Stimulated activated effector memory CD8-positive, alpha-beta T cell treated with anti-CD3 and anti-CD28 coated beads, Interleukin-12 subunit alpha, Interleukin-12 subunit beta, amount 100 ng/mL, for 72 hours (primary cell): Measurements from ENCODE around the gene KANK3.
"Not testable (repeated sequence)": the region's sequence is repeated elsewhere in the genome, so short reads cannot be mapped to it uniquely, and the experiment has no call there.

Experiments used
- ATAC-seq: fragments of 150-1000 bp; cut with Tn5 transposase; 2 replicates; pipeline ENCODE4 v1.10.0; 2021
- DNase-seq, 2 donors: peaks; one replicate each; pipeline ENCODE4 v3.0.0; 2021 to 2022; ENCODE audit warnings: low spot score in 2 of 2
- H3K27ac Mint-ChIP-seq: one replicate; pipeline ENCODE4 v1.8.0; 2022; ENCODE audit warnings: mild to moderate bottlenecking, mixed read lengths
- H3K36me3 Mint-ChIP-seq: one replicate; pipeline ENCODE4 v1.8.0; 2022; ENCODE audit warnings: mild to moderate bottlenecking, mixed read lengths
- H3K4me1 Mint-ChIP-seq: one replicate; pipeline ENCODE4 v1.8.0; 2022; ENCODE audit warnings: mixed read lengths
- H3K4me3 Mint-ChIP-seq: one replicate; pipeline ENCODE4 v1.8.0; 2022; ENCODE audit warnings: mild to moderate bottlenecking, mixed read lengths
- H3K9me3 Mint-ChIP-seq: one replicate; pipeline ENCODE4 v1.8.0; 2022; ENCODE audit warnings: mixed read lengths

Gene KANK3

DNA sequence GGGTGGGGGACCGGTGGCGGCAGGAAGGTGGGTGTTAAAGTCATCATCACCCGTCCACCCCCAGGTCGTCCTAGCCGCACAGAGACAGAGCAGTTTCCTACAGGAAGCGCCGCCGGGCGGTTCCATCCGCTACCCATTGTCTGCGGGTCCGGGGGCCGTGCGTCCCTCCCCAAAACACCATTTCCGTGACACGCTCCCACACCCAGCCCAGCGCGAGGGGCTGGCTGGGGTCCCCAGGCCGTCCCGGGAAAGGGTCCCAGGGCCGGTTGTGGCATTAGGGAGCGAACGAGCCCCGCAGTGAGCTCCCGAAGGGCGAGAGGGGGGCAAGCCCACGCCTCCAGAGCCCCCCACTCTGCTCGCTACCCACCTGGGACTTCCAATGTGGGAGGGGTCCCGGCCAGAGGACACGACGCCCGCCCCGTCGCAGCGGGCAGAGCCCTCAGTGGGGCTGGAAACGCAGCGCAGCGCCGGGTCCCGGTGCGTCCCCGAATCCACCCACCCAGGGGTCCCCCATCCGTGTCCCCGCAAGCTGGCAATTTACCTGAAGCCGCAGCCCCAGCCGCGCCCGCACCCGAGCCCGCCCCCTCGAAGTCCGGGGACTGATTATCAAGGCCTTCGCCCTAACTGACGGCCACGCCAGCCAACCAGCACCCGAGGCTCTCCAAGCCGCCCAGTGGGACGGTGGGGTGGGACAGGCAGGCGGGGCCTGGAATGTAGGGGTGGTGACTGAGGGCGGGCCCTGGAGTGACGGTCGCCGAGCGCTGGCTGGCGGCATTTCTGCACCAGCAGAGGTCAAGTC lies at the start of gene KANK3:
KANK3 (minus strand) TSS at position 579 of the 799 bp plus-strand sequence. CDS start 5,434 bp downstream, outside the sequence.
- ATAC-seq: peak; percentile 100

DNA sequence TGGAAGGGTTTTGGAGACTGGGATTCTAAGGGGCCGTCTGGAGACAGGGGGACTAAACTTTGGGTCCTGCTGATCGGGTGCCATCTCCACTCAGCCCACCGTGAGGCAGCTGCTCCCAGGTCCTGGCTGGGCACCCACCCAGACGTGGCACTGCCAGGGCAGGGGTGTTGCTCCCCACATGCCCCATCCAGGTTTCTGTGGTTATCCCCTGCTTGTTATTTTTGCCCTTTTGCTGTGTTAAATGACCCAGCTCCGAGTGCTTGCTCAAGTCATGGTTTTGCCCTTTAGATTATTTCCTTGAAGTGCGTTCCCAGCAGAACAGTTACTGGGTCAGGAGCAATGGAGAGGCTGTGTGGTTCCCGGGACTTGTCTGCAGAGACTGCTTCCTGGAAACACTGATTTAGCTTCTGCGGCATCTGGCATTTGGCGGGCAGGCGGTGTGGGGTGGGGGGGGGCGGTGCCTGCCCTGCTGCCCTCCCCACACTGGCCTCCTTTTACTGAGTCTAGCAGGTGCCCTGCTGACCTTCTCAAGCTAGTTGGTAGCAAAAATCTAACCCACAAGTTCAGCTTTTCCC lies 49.0 kb upstream of the KANK3 start:
- no peak for DNase-seq
- Mint-ChIP-seq H3K27ac (peak overlapping the region; percentile 29), H3K9me3 (no peaks in the 10 kb centered on the region), H3K36me3 (peaks cover 27% of the 10 kb centered on the region), H3K4me3 (peak overlapping the region; percentile 86), H3K4me1 (peaks cover 52% of the 10 kb centered on the region)
- ATAC-seq: no peak

More for the DNA sequence above, at the start of gene KANK3:
- H3K27ac Mint-ChIP-seq: no peak within 1 kb of the TSS
- DNase-seq: peak; percentile 84 to 94
- H3K4me1 Mint-ChIP-seq: peaks cover 17% of the 10 kb centered on the region
- H3K9me3 Mint-ChIP-seq: no peaks in the 10 kb centered on the region
- H3K4me3 Mint-ChIP-seq: peak within 1 kb of the TSS; percentile 75
- H3K36me3 Mint-ChIP-seq: no peaks in the 10 kb centered on the region

DNA sequence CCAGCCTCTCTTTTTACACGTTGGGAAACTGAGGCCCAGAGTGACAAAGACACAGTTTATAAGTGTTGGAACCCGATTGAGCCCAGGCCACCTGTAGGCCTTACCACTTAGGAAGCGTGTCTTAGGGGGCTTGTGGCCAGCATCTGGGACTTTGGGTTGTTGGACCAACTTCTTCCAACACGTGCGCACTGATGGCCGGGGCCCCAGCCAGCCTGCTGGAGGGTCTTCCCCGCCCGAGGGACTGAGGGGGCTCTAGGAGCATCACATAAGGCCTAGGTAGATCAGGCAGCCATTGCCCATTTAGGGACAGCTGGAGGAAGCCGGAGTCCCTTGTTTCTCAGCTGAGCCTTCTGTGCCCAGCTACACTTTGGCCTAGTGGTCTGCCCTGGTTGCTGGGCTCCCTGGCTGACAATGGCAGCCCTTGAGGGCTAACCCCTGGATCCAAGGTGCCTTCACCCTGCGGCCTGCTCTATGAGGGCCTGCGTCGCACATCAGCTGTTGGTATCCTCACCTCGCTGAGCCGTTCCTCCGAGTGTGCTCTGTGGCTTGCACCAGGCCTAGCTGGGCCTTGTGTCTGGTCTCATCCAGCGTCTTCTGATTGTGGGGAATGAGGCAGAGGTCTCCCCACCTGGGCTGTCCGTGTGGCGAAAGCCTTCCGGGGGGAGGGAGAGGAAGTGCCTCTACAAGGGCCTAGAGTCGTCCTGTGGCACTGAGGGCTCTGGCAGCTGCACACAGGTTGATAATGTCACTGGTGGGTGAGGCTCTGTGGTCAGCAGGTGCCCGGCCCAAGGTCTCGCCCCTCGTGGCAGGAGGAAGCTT lies 48.3 kb upstream of the KANK3 start:
- H3K27ac Mint-ChIP-seq: peak overlapping the region; percentile 93
- no peak for ATAC-seq
- no peaks in the 10 kb centered on the region for H3K9me3 Mint-ChIP-seq
- H3K36me3 Mint-ChIP-seq: peaks cover 22% of the 10 kb centered on the region
- H3K4me1 Mint-ChIP-seq: peaks cover 45% of the 10 kb centered on the region
- H3K4me3 Mint-ChIP-seq: peak overlapping the region; percentile 86
- no peak for DNase-seq

DNA sequence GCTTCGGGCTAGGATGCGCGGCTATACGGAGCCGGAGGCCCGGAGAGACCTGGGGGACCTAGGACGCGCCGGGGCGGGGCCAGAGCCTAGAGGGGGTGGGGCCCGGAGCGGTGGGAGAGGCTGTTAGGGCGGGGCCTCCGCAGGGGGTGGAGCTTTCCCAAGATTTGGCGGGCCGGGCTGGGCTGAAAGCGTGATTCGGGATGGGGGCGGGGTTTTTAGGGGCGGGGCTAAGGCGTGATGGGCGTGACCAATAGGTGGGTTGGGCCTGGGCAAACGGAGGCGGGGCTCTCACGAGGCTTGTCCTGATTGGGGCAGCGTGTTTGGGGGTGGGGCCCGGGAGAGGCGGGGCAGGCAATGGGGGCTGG lies 47.5 kb upstream of the KANK3 start:
- Mint-ChIP-seq H3K4me1 (peaks cover 37% of the 10 kb centered on the region), H3K4me3 (peak overlapping the region; percentile 86), H3K9me3 (no peaks in the 10 kb centered on the region), H3K36me3 (peaks cover 20% of the 10 kb centered on the region), H3K27ac (peak overlapping the region; percentile 93)
- ATAC-seq (peak; percentile 68), DNase-seq (peak; percentile 90 to 97)

DNA sequence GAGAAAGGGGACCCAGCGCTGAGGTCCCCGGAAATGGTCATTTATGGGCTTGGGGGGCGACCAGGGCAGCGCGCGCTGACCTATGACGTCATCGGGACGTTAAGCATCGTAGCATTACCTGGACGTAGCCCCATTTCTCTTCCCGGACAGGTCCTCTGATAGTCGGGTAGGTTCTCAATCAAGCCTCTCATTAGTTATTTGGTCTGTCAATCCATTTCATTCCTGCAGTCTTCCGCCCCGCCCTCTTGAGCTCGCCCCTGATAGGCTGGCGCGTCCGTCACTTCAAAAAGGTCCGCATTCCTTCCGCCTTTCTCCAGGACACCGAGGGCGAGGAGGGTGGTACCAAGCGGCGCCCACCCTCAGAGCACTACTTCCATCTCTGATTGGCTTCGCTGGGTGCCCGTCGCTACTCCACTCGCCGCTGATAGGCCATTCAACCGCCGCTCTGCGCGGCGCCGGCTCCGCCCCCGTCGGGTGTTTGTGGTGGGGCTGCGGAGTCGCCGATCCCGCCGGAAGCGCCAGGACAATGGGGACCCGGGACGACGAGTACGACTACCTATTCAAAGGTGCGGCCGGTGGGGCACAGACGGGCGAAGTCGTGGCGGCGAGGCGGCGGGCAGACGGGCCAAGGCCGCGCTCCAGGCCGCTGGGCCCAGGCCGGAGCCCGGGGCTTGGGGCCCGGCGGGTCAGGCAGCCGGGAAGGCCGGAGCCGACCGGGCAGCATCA lies 47.0 kb upstream of the KANK3 start, which contains the start of gene RAB11B:
RAB11B (plus strand) TSS at position 470 of the 726 bp plus-strand sequence; CDS start at position 527, 57 bp downstream.
- peak within 1 kb of the TSS; percentile 86 for H3K4me3 Mint-ChIP-seq
- peak; percentile 94 to 99 for DNase-seq
- H3K36me3 Mint-ChIP-seq: peaks cover 16% of the 10 kb centered on the region
- H3K27ac Mint-ChIP-seq: peak within 1 kb of the TSS; percentile 93
- peak; percentile 95 for ATAC-seq
- H3K4me1 Mint-ChIP-seq: peaks cover 32% of the 10 kb centered on the region
- H3K9me3 Mint-ChIP-seq: no peaks in the 10 kb centered on the region

DNA sequence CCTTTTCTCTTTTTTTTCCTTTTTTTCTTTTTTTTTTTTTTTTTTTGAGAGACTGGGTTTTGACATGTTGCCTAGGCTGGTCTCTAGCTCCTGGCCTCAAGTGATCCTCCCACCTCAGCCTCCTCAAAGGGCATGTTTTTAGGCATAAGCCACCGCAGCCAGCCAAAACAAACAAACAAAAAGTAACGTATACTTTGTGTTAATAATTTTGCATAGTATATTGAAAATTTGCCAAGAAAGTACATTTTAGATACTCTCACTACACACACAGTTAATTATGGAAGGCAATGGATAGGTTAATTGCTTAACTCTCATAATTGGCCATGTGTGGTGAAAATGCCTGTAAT lies 45.5 kb upstream of the KANK3 start:
- no peak for ATAC-seq
- no peaks in the 10 kb centered on the region for H3K9me3 Mint-ChIP-seq
- DNase-seq: no peak
- no peak overlapping the region for H3K27ac Mint-ChIP-seq
- H3K36me3 Mint-ChIP-seq: peaks cover 10% of the 10 kb centered on the region
- no peak overlapping the region for H3K4me3 Mint-ChIP-seq
- peaks cover 31% of the 10 kb centered on the region for H3K4me1 Mint-ChIP-seq

DNA sequence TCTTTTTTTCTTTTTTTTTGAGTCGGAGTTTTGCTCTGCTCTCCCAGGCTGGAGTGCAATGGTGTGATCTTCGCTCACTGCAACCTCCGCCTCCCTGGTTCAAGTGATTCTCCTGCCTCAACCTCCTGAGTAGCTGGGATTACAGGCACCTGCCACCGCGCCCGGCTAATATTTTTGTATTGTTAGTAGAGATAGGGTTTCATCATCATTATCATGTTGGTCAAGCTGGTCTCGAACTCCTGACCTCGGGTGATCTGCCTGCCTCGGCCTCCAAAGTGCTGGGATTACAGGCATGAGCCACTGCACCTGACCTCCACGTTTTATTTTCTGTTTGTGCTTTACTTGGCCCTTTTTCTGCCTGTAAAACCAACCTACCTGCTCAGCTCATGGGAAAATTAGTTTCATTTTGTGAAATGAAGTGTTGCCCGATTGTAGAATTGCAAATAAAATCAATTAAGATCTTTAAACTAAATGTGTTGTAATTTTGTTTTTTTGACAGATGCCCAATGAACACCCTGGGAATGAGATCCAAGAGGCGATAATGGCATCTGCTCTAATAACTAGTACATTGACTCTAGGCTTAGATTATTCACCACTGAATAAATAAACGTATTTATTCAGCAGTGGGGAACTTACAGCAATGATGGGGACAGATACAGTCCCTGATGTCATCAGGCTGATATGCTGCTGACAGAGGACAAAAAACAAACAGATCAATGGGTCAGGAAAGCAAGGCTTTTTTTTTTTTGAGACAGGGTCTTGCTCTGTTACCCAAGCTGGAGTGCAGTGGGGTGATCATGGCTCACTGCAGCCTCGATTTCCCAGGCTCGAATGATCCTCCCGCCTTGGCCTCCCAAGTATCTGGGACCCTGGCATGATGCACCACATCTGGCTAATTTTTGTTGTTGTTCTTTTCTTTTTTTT lies 44.9 kb upstream of the KANK3 start:
- DNase-seq (no peak), ATAC-seq (no peak)
- Mint-ChIP-seq H3K36me3 (peaks cover 10% of the 10 kb centered on the region), H3K4me1 (peaks cover 25% of the 10 kb centered on the region), H3K27ac (no peak overlapping the region), H3K9me3 (no peaks in the 10 kb centered on the region), H3K4me3 (no peak overlapping the region)

DNA sequence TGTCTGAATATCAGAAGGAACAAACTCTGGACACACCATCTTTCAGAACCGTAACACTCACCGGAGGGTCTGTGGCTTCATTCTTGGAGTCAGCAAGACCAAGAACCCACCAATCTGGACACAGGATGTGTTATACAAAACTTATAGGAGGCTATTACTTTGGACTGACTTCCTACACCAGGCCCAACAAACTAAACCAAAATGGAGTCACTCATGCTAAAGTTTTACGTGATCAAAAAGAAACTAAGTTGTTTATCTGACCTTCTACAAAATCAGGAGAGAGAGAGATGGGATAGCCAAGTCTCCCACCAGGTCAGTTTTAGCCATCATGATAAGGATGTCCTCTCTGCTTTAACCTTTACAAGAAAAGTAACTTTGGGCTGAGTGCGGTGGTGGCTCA lies 43.9 kb upstream of the KANK3 start:
- ATAC-seq (no peak), DNase-seq (no peak)
- no peaks in the 10 kb centered on the region for H3K9me3 Mint-ChIP-seq
- peaks cover 10% of the 10 kb centered on the region for H3K36me3 Mint-ChIP-seq
- peaks cover 20% of the 10 kb centered on the region for H3K4me1 Mint-ChIP-seq
- H3K27ac Mint-ChIP-seq: no peak overlapping the region
- H3K4me3 Mint-ChIP-seq: no peak overlapping the region

DNA sequence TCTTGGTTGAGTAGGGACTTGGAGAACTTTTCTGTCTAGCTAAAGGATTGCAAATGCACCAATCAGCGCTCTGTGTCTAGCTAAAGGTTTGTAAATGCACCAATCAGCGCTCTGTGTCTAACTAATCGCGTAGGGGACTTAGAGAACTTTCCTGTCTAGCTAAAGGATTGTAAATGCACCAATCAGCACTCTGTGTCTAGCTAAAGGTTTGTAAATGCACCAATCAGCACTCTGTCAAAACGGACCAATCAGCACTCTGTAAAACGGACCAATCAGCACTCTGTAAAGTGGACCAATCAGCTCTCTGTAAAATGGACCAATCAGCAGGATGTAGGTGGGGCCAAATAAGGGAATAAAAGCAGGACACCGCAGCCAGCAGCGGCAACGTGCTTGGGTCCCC lies 43.4 kb upstream of the KANK3 start:
- not testable (repeated sequence) for H3K4me3 Mint-ChIP-seq, DNase-seq, H3K27ac Mint-ChIP-seq, H3K9me3 Mint-ChIP-seq, ATAC-seq
- H3K4me1 Mint-ChIP-seq: peaks cover 15% of the 10 kb centered on the region
- H3K36me3 Mint-ChIP-seq: peaks cover 10% of the 10 kb centered on the region

DNA sequence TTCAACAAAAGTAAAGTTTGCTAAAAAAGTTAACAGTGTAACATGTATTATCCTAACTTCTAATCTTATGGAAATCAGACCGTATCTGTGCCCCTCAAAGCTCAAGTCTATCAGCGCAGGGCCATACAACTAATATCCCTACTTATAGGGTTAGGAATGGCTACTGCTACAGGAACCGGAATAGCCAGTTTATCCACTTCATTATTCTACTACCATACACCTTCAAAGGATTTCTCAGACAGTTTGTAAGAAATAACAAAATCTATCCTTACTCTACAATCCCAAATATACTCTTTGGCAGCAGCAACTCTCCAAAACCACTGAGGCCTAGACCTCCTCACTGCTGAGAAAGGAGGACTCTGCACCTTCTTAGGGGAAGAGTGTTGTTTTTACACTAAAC lies 42.5 kb upstream of the KANK3 start:
- not testable (repeated sequence) for H3K27ac Mint-ChIP-seq, DNase-seq, H3K4me3 Mint-ChIP-seq, H3K4me1 Mint-ChIP-seq, H3K9me3 Mint-ChIP-seq, ATAC-seq
- peaks cover 10% of the 10 kb centered on the region for H3K36me3 Mint-ChIP-seq

DNA sequence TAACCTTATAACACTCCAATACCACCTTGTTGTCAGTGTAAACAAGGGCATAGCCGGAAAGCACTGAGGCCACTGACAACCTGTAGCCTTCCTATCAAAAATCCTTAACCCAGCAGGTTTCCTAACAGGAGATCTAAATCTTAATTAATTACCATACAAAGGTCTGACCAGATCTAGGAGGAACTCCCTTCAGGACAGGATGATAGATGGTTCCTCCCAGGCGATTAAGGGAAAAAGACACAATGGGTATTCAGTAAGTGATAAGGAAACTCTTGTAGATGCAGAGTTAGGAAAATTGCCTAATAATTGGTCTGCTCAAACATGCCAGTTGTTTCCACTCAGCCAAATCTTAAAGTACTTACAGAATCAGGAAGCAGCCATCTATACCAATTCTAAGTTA lies 42.0 kb upstream of the KANK3 start:
- not testable (repeated sequence) for ATAC-seq, DNase-seq, H3K36me3 Mint-ChIP-seq, H3K4me3 Mint-ChIP-seq, H3K9me3 Mint-ChIP-seq, H3K4me1 Mint-ChIP-seq
- peak overlapping the region; percentile 30 for H3K27ac Mint-ChIP-seq

DNA sequence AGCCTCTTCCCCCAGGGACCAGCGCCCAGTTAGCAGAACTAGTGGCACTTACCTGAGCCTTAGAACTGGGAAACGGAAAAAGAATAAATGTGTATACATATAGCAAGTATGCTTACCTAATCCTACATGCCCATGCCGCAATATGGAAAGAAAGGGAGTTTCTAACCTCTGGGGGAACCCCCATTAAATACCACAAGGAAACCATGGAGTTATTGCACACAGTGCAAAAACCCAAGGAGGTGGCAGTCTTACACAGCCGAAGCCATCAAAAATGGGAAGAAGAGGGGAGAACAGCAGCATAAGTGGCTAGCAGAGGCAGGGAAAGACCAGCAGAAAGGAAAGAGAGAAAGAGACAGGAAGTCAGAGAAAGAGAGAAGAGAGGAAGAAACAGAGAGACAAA lies 41.5 kb upstream of the KANK3 start:
- not testable (repeated sequence) for ATAC-seq, H3K4me3 Mint-ChIP-seq, H3K36me3 Mint-ChIP-seq, H3K9me3 Mint-ChIP-seq, H3K4me1 Mint-ChIP-seq, DNase-seq
- H3K27ac Mint-ChIP-seq: peak overlapping the region; percentile 30

DNA sequence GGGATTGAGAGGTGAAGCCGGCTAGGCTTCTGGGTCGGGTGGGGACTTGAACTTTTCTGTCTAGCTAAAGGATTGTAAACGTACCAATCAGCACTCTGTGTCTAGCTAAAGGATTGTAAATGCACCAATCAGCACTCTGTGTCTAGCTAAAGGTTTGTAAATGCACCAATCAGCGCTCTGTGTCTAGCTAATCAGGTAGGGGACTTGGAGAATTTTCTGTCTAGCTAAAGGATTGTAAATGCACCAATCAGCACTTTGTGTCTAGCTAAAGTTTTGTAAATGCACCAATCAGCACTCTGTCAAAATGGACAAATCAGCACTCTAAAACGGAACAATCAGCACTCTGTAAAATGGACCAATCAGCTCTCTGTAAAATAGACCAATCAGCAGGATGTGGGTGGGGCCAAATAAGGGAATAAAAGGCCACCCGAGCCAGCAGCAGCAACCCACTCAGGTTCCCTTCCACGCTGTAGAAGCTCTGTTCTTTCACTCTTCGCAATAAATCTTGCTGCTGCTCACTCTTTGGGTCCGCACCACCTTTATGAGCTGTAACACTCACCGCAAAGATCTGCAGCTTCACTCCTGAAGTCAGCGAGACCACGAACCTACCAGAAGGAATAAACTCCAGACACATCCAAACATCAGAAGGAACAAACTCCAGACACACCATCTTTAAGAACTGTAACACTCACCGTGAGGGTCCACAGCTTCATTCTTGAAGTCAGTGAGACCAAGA lies 36.3 kb upstream of the KANK3 start:
- ATAC-seq, H3K4me1 Mint-ChIP-seq, H3K9me3 Mint-ChIP-seq, H3K36me3 Mint-ChIP-seq, H3K27ac Mint-ChIP-seq, H3K4me3 Mint-ChIP-seq, DNase-seq: not testable (repeated sequence)

DNA sequence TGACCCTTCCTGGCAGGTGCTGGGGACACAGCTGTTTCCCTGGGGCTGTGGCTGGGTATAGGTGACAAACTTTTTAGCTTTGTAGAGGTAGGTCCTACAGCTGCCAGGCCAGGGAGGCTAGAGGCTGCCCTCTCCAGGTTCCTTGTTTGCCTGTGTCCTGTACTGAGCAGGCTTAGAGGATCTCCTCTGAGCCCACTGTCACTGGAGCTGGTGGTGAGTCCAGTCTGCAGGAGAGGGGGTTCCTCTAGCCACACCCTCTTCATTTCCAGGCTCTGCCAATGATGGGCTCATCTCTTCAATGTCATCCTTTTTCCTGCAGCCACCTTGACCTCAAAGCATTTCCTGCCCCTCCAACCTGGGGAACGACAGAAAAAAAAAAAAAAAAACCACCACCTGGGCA lies 34.5 kb upstream of the KANK3 start:
- Mint-ChIP-seq H3K27ac (no peak overlapping the region), H3K36me3 (peaks cover 9% of the 10 kb centered on the region), H3K4me1 (peaks cover 7% of the 10 kb centered on the region), H3K9me3 (no peaks in the 10 kb centered on the region), H3K4me3 (no peak overlapping the region)
- ATAC-seq (no peak), DNase-seq (no peak)
